ENCODE data around the gene TM4SF4. TPM values are rescaled to one million over a fixed set of nuclear protein-coding genes. Genes with fewer than 3 reads are reported as not detected.

The TM4SF4 gene
- total RNA-seq, 1 experiment from 2014 or later: not detected

GRCh38 chr3:149514471-149514870, 40.0 kb downstream of the TM4SF4 start:
- no TSS peak for BruUV-seq (replicated peaks)
- peaks cover 7% of the 10 kb centered on the region for H3K36me3 Mint-ChIP-seq (ENCODE audit: insufficient read depth, unreplicated experiment)
- H3K9me3 Mint-ChIP-seq (ENCODE audit: unreplicated experiment): no peaks in the 10 kb centered on the region
- ChIA-PET CTCF (interaction anchor here (0.6 to 4.2 kb wide), 13 partner anchors 13 to 294 kb away, joined by 3 to 45 read pairs (median 4); partner anchors contain the start of gene WWTR1), POLR2A (interaction anchor here (1.3 kb wide), 1 partner anchor 143 kb away, joined by 3 read pairs; the partner anchor contains the start of gene WWTR1)
- H3K4me1 Mint-ChIP-seq (ENCODE audit: insufficient read depth, unreplicated experiment): peaks cover 9% of the 10 kb centered on the region
- H3K27ac Mint-ChIP-seq (ENCODE audit: low read depth, unreplicated experiment): no peak overlapping the region
- H3K27me3 Mint-ChIP-seq (ENCODE audit: insufficient read depth, unreplicated experiment): no peaks in the 10 kb centered on the region
- intact Hi-C loops (cut with micrococcal nuclease): loop anchor here (5.0 kb wide), 1 partner anchor 143 kb away; the partner anchor contains the start of gene WWTR1
- no peak overlapping the region for H3K4me3 Mint-ChIP-seq (ENCODE audit: unreplicated experiment)
- no peak for TF ChIP-seq CTCF (IDR thresholded peaks at IDR 0.05; ENCODE audit: unreplicated experiment)
- DNase-seq (ENCODE audit: unreplicated experiment): no peak

- Mint-ChIP-seq H3K9me3 (ENCODE audit: unreplicated experiment) (no peaks in the 10 kb centered on the region), H3K36me3 (ENCODE audit: insufficient read depth, unreplicated experiment) (peaks cover 6% of the 10 kb centered on the region), H3K27ac (ENCODE audit: low read depth, unreplicated experiment) (no peak overlapping the region), H3K27me3 (ENCODE audit: insufficient read depth, unreplicated experiment) (no peaks in the 10 kb centered on the region), H3K4me1 (ENCODE audit: insufficient read depth, unreplicated experiment) (peaks cover 9% of the 10 kb centered on the region), H3K4me3 (ENCODE audit: unreplicated experiment) (no peak overlapping the region)
- ChIA-PET POLR2A (no interaction called here), CTCF (interaction anchor here (0.7 to 4.2 kb wide), 6 partner anchors 16 to 293 kb away, joined by 3 to 45 read pairs (median 11); no protein-coding TSS in a partner anchor)
- no TSS peak for BruUV-seq (replicated peaks)
- intact Hi-C loops (cut with micrococcal nuclease): no loop called here
- TF ChIP-seq CTCF (IDR thresholded peaks at IDR 0.05; ENCODE audit: unreplicated experiment): no peak
- no peak for DNase-seq (ENCODE audit: unreplicated experiment)
Observed at GRCh38 chr3:149515249-149515648, 40.8 kb downstream of the TM4SF4 start.

DNA sequence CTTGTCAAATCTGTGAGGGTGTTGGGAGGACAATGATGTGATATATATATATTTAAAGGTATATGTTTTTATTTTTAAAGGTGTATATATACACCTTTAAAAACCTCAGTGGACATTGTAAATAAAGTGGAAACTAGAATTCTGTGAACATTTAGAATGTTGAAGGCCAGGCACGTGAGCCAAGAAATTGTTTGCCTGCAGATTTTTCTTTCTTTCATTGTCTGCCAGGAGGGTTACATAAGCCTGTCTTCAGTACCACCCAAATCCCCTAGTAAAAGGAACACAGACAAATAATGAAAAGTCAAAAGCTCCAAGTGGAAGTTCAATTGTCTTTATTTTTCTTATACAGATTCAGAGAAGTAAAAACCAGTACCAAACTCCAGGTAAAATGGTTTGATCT, 42.4 kb downstream of the TM4SF4 start:
- intact Hi-C loops (cut with micrococcal nuclease): no loop called here
- POLR2A ChIA-PET: interaction anchor here (1.2 kb wide), 1 partner anchor 234 kb away, joined by 3 read pairs; no protein-coding TSS in a partner anchor
- Mint-ChIP-seq H3K9me3 (ENCODE audit: unreplicated experiment) (no peaks in the 10 kb centered on the region), H3K27ac (ENCODE audit: low read depth, unreplicated experiment) (no peak overlapping the region), H3K36me3 (ENCODE audit: insufficient read depth, unreplicated experiment) (peaks cover 15% of the 10 kb centered on the region), H3K4me3 (ENCODE audit: unreplicated experiment) (no peak overlapping the region), H3K4me1 (ENCODE audit: insufficient read depth, unreplicated experiment) (peaks cover 9% of the 10 kb centered on the region), H3K27me3 (ENCODE audit: insufficient read depth, unreplicated experiment) (no peaks in the 10 kb centered on the region)
- DNase-seq (ENCODE audit: unreplicated experiment): no peak
- TF ChIP-seq CTCF (IDR thresholded peaks at IDR 0.05; ENCODE audit: unreplicated experiment): no peak
- CTCF ChIA-PET: interaction anchor here (0.7 to 0.9 kb wide), 3 partner anchors 22 to 263 kb away, joined by 3 read pairs; no protein-coding TSS in a partner anchor
- no TSS peak for BruUV-seq (replicated peaks)

DNA sequence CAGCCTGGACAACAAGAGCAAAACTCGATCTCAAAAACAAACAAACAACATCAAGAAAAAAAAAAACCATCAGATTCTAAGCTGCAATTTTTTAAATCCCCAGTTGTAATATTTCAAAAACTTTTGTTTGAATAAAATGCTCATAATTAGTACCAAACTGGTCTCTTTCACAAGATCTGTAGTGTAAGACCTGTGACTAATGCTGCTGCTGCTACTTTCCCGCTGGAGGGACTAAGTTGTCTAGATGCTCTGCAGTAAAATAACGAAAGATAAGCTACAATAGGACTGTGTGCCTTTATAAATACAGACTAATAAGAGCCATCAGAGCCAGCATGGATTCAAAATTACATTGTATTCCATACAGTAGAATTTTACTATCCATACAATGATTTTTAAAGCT, 45.4 kb downstream of the TM4SF4 start:
- no TSS peak for BruUV-seq (replicated peaks)
- intact Hi-C loops (cut with micrococcal nuclease): no loop called here
- Mint-ChIP-seq H3K27ac (ENCODE audit: low read depth, unreplicated experiment) (no peak overlapping the region), H3K36me3 (ENCODE audit: insufficient read depth, unreplicated experiment) (peaks cover 40% of the 10 kb centered on the region), H3K4me1 (ENCODE audit: insufficient read depth, unreplicated experiment) (no peaks in the 10 kb centered on the region), H3K4me3 (ENCODE audit: unreplicated experiment) (no peak overlapping the region), H3K9me3 (ENCODE audit: unreplicated experiment) (no peaks in the 10 kb centered on the region), H3K27me3 (ENCODE audit: insufficient read depth, unreplicated experiment) (no peaks in the 10 kb centered on the region)
- ChIA-PET CTCF (interaction anchor here (0.6 to 1.9 kb wide), 7 partner anchors 11 to 252 kb away, joined by 3 to 8 read pairs (median 3); no protein-coding TSS in a partner anchor), POLR2A (interaction anchor here (0.7 to 1.1 kb wide), 2 partner anchors 18 to 134 kb away, joined by 3 read pairs; no protein-coding TSS in a partner anchor)
- TF ChIP-seq CTCF (IDR thresholded peaks at IDR 0.05; ENCODE audit: unreplicated experiment): no peak
- DNase-seq (ENCODE audit: unreplicated experiment): no peak
